ENCODE results near the gene NUP188.

NUP188 gene

DNA sequence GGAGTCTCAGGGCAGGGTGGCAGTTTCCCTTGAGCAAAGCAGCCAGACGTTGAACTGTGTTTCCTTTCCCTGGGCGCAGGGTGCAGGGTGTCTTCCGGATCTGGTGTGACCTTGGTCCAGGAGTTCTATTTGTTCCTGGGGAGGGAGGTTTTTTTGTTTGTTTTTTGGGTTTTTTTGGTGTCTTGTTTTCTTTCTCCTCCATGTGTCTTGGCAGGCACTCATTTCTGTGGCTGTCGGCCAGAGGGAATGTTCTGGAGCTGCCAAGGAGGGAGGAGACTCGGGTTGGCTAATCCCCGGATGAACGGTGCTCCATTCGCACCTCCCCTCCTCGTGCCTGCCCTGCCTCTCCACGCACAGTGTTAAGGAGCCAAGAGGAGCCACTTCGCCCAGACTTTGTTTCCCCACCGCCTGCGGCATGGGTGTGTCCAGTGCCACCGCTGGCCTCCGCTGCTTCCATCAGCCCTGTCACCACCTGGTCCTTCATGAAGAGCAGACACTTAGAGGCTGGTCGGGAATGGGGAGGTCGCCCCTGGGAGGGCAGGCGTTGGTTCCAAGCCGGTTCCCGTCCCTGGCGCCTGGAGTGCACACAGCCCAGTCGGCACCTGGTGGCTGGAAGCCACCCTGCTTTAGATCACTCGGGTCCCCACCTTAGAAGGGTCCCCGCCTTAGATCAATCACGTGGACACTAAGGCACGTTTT, 30.2 kb upstream of the NUP188 start:
- DNase-seq = no peak

DNA sequence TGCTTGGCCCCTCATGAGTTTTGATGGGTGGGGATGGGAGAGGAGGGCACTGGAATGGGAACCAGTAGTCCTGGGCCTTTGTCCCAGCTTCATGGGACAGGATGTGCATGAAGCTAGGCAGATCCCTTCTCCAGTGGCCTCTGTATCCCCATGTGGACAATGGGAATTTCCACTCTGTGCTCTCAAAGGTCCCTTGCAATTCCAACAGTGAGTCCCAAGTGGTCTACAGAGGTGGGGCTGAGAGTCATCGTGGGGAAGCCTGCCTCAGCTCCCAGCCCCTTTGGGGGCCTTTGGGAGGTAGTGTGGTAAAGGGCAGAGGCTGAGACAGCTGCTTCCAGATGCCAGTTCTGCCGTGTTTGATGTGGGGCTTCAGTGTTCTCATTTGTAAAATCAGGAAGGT, 28.6 kb upstream of the NUP188 start:
- no peak for DNase-seq

DNA sequence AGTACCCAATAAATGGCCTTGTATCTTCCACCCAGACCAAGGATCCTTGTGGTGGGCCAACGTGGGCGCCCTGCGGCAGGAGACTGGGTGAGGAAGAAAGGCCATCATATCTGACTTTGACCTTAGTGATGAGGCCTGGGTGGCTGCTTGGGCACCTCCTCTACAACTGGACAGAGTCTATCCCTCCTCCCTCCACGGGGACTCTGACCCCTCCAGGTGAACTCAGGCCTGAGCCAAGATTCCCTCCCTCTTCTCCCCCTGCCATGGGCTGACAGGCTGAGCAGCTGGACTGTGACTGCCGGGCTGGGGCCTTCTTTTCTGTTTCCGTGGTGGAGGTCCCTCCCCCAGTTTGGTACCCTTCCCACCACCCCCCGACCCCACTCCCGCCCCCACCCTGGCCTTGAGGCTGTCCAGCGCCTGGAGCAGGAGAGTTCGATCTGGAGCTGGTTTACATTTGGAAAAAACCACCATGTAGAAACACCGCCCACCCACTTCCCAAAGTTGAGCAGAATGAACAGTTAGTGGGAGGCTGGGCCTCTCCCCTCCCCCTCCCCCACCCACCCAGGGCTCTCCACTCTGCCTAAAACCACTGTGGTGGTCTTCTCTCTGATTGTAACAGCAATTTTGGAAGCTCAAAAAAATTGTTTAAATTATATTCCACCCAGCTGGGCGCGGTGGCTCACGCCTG, 28.0 kb upstream of the NUP188 start:
- DNase-seq = no peak

DNA sequence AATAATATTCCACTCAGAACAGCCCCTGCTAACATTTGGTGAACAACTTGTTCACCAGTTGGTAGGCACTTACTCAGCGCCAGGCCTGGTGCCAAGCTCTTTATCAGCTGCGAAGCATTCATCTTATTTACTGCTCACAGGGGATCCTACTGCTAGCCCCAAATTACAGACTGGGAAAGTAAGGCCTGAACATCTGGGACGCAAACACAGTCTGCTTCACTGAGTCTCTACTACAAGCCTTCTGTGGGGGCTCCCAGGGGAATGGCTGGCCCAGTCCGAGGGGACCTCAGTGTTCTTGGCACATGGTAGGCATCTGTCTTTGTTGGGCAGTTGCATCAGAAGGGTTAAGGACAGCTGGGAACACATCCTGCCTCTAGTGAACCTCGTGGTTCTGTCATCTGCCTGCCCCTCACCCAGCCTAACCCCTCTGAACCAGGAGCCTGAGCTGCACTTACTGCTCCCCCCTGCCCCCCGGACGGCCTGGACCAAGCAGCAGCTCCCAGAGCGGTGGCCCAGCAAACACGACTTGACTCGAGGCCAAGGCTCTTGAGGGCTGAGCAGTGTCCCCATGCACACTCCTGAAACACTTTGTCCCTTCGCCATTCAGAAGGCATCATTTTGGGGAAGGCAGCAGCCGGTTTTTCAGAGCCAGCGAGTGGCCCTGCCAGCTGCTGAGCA, 27.0 kb upstream of the NUP188 start, which contains the start of gene PHYHD1:
Gene PHYHD1, plus strand, starts transcription at position 602 of the 678 bp plus-strand sequence. CDS start 1,342 bp downstream, outside the sequence.
- DNase-seq = no peak

DNA sequence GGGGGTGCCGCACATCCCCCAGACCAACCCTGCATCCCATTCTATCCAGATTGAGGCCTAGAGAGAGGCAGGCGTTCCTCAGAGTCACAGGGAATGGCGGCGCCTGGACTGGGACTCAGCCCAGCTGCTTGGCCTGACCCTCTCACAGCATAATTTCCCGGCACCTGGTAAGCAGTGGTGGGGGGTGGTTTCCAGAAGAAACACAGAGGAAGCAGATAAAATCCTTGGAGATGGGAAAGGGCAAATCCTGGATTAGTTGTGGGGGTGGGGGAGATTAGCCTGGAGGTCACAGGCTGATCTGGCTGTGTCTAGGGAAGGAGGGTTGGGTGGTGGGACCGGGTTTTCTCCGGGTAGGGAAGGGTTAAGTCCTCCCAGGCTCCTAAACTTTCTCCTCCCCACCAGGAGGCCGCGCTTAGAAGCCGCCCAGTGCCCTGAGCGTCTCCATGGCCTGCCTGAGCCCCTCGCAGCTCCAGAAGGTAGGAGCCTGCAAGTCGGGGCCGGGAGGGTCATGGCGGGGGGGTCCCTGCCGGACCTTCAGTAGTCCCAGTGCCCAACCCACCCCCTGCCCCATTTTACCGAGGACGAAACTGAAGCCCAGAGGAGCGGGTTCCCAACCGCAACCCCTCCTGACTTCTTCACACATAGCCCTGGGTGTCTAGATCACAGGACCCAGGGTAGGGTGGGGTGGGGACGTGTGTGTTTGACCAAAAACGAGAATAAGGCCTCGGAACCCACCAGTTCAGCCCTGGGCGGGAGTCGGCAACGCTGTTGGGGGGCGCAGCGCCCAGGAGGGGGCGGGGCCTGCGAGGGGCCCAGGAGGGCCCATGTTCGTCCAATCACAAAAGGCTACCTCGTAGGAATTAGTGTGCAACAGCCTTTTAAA, 25.4 kb upstream of the NUP188 start:
- no peak for DNase-seq

DNA sequence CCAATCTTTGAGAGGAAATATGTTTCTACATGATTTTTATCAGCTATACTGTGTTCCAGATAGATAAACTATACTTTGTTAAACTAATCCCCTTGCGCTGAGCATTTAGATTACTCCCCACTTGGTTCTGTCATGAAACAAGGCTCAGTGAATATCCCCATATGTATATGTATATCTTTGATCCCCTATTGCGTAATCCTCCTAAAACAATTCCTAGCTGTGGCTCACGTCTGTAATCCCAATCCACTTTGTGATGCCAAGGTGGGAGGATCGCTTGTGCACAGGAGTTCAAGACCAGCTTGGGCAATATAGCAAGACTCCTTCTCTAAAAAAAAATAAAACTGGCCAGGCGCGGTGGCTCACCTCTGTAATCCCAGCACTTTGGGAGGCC, 24.0 kb upstream of the NUP188 start:
- DNase-seq = no peak

DNA sequence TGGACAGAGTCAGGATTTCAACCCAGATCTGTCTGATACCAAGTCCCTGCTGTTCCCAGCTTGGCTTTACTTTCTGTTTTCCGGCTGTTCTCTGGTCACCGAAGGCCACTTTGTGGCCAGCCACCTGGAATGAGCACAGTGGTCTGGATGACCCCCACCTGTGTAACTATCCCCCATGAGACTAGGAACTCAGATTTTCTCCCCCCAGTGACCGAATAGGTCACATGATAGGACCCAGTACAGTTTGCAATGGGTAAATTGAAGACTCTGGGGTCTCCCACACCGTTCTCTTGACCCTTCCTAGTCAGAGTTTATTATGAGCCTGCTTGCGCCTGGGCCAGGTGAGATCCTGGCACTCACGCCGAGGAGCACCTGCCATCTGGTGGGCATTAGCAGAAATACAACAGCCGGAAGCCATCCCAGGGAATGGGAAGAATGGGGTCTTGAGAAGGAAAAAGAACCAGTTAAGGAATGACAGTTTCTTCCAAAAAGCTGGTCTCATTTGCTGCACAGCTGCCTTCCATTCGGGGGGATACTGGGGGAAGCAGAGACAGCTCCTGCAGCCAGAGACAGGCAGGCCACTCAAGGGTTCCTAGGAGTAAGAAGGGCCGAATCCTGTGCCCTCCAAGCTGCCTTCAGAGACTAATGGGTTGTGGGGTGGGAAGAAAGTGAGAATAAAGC, 19.6 kb upstream of the NUP188 start:
- peak; percentile 83 for DNase-seq

DNA sequence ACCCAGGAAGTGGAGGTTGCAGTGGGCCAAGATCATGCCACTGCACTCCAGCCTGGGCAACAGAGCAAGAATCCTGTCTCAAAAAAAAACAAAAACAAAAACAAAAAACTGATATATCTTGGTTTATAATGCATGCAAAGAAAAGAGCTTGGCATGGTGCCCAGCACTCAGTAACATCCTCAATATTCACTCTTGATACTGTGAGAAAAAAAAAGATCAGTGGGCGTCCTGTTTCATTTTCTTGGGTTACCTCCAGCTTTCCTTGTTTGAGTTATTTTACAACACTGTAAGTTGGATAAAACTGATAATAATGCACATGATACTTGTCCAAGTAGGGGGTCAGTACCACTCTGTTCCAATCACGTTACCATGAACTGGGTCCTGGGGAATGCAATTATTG, 18.9 kb upstream of the NUP188 start:
- no peak for DNase-seq

DNA sequence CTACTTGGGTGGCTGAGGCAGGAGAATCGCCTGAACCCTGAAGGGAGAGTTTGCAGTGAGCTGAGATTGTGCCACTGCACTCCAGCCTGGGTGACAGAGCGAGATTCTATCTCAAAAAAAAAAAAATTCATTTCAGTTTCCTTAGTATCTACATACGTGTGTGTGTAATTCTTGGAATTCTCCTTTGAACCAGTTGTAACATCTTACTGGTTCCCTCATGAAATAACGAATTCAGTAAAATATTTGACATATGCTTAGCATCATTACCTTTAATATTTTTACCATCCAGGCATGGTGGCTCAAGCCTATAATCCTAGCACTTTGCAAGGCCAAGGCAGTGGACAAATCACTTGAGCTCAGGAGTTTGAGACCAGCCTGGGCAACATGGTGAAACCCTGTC, 17.9 kb upstream of the NUP188 start:
- DNase-seq = no peak

DNA sequence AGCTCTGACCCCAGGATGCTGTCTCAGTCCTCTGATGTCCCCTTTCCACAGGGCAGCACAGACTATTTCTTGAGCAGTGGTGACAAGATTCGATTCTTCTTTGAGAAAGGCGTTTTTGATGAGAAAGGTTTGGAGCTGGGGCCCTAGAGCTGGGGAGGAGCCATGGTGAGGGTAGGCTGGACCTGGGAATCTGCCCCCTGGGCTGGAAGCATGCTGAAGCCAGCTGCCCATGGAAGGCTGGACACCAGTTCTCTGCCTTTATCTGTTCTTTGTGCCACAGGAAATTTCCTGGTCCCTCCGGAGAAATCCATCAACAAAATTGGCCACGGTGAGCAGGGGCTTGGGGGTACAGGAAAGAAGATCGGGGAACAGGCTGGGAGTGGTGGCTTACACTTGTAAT, 13.8 kb upstream of the NUP188 start:
- DNase-seq = no peak

DNA sequence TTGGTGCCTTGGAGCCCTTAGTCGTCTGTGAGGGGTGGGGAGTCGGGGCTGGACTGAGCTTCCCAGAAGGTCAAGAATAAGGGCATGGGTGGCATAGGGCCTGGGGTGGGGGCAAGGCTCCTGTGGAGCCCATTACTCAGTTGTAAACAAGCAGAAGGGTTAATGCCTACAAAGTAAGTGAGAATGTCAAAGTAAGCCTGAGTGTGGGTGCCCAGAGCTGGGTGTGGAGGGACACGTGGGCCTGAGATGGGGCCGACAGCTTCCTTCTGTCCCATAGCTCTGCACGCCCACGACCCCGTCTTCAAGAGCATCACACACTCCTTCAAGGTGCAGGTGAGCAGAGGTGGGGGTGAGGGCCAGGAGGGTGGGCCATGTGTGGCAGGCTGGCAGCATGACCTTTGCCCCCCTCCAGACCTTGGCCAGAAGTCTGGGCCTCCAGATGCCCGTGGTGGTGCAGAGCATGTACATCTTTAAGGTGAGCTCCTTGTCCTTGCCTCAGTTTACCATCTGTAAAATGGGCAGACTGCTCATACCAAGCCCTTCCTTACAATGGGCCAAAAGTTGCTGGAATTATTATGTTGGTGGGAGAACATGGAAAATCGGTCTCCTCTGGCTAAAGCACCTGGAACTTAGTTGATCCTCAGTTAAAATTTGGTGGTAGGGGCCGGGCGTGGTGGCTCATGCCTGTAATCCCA, 11.2 kb upstream of the NUP188 start:
- DNase-seq = no peak

DNA sequence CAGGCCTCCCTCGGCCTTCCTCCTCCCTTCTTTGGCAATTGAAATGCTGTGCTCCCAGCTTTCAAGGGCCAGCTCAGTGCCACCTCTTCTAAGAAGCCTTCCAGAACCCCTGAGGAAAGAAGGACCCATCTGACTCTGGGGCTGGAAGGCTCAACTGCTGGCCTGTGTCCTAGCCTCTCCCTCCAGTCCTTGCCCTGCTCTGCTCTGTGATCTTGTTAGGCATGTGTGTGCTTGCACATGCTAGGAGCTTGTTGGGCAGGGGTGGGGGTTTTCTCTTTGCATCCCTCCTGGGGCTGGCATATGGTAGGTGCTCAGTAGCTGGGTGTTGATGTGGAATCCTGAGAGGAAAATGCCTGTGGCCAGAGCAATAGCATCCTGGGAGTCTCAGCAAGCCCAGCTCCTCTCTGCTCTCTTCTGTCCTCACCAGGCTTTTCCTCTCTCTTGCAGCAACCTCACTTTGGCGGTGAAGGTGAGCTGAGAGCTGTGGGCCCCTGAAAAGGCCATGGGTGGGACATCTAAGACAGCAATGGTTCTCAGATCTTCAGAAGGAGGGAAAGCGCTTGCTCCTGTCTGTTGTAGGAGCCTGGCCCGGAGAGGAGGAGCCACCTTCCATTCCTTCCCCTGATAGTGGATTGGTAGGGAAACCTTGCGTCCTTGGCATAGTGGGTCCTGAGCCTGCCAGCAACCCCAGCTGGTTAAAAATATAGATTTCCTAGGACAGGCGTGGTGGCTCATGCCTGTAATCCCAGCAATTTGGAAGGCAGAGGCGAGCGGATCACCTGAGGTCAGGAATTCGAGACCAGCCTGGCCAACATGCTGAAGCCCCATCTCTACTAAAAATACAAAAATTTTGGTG, 10.0 kb upstream of the NUP188 start:
- no peak for DNase-seq

DNA sequence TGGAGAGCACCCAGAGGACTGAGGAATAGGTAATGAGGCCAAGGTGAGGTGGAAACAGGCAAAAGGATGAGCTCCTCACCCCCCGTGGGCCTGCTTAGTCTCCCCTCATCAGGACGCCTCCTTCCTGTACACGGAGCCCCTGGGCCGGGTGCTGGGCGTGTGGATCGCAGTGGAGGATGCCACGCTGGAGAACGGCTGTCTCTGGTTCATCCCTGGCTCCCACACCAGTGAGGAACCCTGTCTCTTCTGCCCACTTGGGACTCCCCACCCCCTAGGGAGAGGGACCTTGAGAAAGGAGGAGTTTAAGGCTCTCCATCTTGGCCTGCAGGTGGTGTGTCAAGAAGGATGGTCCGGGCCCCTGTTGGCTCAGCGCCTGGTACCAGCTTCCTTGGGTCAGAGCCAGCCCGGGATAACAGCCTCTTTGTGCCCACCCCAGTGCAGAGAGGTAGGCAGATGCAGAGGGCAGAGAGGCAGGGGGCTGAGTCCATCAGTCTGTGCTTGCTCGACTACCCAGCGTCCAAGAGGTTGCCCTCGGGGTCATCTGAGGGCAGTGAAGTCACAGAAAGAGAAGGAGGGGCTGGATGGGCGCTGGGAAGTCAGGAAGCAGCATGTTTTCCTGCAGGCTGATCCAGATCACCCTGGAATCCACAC, 7.1 kb upstream of the NUP188 start:
- no peak for DNase-seq

DNA sequence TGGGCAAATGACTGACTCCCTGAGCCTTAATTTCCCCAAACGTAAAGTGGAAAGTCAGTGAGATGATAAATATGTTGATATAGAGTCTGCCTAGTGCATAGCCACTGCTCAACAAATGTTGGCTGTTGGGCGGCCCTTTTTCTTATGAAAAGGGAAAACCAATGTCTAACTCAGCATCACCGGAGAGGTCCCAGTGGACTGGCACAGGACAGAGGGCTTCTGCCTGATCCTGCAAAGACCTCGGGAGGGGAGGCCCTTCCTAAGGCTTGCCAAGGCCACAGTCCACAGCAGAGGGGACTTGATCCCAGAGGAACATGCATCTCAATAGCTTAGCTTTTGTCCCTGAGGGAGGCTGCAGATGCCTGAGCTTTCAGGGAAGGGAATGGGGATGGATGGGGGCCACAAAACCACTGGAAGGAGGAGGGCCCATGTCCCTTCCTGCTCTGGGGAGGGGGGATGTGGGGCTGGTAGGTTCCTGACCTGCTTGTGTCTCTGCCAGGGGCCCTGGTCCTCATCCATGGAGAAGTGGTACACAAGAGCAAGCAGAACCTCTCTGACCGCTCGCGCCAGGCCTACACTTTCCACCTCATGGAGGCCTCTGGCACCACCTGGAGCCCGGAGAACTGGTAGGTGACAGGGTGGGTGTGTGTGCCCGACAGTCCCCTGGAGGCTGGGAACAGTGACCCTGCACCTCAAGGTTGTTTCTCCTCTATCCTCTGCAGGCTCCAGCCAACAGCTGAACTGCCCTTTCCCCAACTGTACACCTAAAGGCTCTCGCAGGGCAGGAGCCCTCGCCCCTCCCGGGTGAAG, 6.3 kb upstream of the NUP188 start:
- DNase-seq = no peak

DNA sequence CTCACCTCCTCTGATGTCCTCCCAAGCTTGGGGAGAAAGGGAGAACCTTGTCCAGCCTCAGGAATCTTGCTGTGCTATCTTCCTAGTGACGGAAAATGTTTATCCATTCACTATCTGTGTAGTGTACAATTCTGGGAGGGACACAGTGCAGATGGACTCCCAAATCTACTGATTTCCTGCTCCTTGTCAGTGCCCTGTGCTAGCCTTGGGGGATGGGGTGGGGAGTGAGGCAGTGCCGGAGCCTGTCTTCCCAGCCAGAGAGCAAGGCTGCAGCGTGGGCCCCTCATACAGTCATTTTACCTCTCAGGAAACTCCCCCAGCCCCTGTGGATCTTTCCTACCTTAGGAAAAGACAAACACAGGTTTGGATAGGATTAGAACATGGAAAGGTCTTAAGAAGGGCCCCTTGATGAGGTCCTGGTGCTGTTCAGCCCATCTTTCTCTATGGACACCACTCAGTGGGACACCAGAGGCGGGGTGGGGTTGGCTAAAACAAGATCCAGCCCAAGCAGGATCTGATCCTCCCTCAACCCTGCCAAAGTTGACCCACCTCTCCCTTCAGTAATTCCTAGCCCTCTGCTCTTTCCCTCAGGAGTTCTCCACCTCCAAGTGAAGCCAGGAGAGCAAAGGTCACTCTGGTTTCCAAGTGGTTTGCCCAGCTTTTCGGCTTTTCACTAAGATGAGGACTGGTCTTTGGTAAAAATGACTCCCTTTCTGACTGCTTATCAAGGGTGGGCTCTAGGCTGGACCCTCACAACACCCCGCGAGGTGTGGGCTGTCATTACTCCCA, 3.5 kb upstream of the NUP188 start:
- peak; percentile 27 for DNase-seq

DNA sequence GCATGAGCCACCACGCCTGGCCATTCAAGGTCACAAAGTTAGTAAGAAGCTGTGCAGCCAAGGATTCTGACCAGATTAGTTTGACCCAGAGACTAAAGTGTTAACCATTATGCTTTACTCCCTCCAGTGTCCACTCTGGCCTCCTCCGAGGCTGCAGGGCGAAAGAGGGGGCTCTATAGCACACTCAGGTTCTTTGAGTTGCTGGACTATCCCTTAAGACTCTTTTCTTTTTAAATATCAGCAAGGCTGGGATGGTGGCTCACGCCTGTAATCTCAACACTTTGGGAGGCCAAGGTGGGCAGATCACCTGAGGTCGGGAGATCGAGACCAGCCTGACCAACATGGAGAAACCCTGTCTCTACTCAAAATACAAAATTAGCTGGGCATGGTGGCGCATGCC, 2.5 kb upstream of the NUP188 start:
- DNase-seq = peak; percentile 37

DNA sequence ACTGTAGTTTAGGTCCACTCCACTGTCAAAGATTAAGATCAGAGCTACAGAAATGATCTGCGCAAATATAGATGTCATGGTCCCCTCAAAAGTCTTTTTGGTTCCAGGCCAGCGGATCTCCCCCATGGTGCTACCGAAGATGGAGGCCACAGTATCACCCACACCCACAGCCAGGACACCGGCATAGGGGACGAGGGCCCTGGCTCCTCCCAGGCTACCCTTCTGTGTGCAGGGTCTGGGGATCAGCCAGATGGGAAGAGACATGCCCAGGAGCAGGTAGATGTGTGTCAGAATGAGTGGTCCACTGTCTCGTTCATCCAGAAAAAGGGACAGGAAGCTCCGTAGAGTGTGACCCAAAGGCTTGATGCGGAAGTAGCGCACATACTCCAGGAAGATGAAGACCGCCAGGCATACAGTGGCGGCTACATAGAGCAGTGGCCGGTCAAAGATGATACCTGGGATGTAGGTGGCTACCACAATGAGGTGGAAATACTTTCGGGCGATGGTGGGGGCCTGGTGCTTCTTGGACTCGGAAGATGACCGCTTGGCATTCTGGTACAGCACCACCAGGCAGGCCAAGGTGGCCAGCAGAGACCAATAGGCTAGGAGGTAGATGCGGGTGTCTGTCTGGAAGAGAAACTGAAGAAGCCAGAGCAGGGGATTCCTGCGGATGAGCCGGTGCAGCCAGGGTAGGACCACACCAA, 1.5 kb upstream of the NUP188 start:
- peak; percentile 51 for DNase-seq

Measured in activated effector memory CD4-positive, alpha-beta T cell treated with anti-CD3 and anti-CD28 coated beads, Interleukin-2, amount 50 U/mL, for 16 hours (primary cell).